Adrenal gland (tissue), 19 donors: Measurements from ENCODE around the gene AAR2. TPM values are rescaled to one million over a fixed set of nuclear protein-coding genes. Genes with fewer than 3 reads are reported as not detected.

ENCODE experiments used
- DNase-seq, 7 donors: peaks; one replicate each; pipeline ENCODE4 v3.0.0-alpha.2; 2019 to 2020
- H3K27ac ChIP-seq, 5 donors: fragments of 200-600 bp; sonication (generic) in 4 of 5; 1 replicate in 3 of 5; 2 replicates in 2 of 5; pipeline versions ENCODE4 v1.5.1 to v1.8.0; 2016 to 2020; ENCODE audit warnings: mild to moderate bottlenecking in 1 of 5
- H3K27me3 ChIP-seq: fragments of 200-600 bp; 2 replicates; pipeline ENCODE4 v1.8.0; 2021
- H3K36me3 ChIP-seq, 2 donors: fragments of 200-600 bp; replicated peaks in 1 of 2; 1 replicate in 1 of 2; 2 replicates in 1 of 2; pipeline versions ENCODE4 v1.5.1 to v1.8.0; 2018 to 2022
- H3K4me1 ChIP-seq, 2 donors: fragments of 200-600 bp; replicated peaks in 1 of 2; 1 replicate in 1 of 2; 2 replicates in 1 of 2; pipeline versions ENCODE4 v1.5.1 to v1.8.0; 2018 to 2021
- H3K4me3 ChIP-seq, 4 donors: fragments of 200-600 bp; sonication (generic) in 3 of 4; one replicate each; pipeline ENCODE4 v1.5.1; 2016 to 2018
- H3K9me3 ChIP-seq, 3 donors: fragments of 200-600 bp; sonication (generic) in 1 of 3; replicated peaks in 1 of 3; 1 replicate in 2 of 3; 2 replicates in 1 of 3; pipeline versions ENCODE4 v1.5.1 to v1.8.0; 2016 to 2021
- POLR2A ChIP-seq, 2 donors: fragments of 450-650 bp; IDR thresholded peaks; one replicate each; pipeline ENCODE4 v1.6.1; 2017; ENCODE audit warnings: antibody characterized with exemption in 2 of 2, mild to moderate bottlenecking in 2 of 2, moderate library complexity in 1 of 2
- WGBS, 4 donors: extraction: QIAGEN DNeasy Blood & Tissue Kit in 2 of 4; methylation state at CpG; one replicate each; pipeline versions ENCODE4 v1.1.5 to v1.1.7; 2013 to 2017; 5-methylcytosine and 5-hydroxymethylcytosine counted together
- intact Hi-C, 2 donors: fragments of 100-400 bp; cut with DNase I; formaldehyde crosslinking; loops; one replicate each; pipeline versions ENCODE4 v1.14.1 to v1.15.0; 2022 to 2023
- long read RNA-seq, 10 donors: library from polyadenylated mRNA in 3 of 10; unstranded in 2 of 10; stranded (forward) in 1 of 10; transcript quantifications; one replicate each; pipeline ENCODE4 v2.0.0 and lab custom pipeline, GENCODE V29; 2021 to 2026
- polyA plus RNA-seq, 3 donors: library from polyadenylated mRNA; stranded (reverse); fragments of 200-250 nt in 2 of 3; fragments of 350-450 nt in 1 of 3; fragmentation: Illumina TruSeq in 1 of 3; extraction: RNeasy Lipid Tissue Mini Kit (QIAGEN cat#74804) in 1 of 3; gene quantifications; one replicate each; pipeline ENCODE4 v1.2.3, GENCODE V29; 2013 to 2014
- total RNA-seq, 9 donors: library from RNA; depleted of rRNA in 4 of 9; stranded (reverse); fragments of >200 nt in 4 of 9; fragments of 120-200 nt in 1 of 9; fragmentation: NEBNext Ultra II Directional in 1 of 9; extraction: Animal tissue kit (Norgen Biotek cat#: 25700) in 1 of 9; gene quantifications; one replicate each; pipeline versions ENCODE4 v1.1.0 to v1.2.4, GENCODE V29; 2013 to 2023
- TF ChIP-seq, protein P1 (sequence below), 6 experiments: fragments of 450-650 bp in 4 of 6; fragments of 200-600 bp in 2 of 6; sonication (generic) in 1 of 6; IDR thresholded peaks; 1 replicate in 5 of 6; 2 replicates in 1 of 6; pipeline versions ENCODE4 v1.5.1 to v1.8.0; 2016 to 2021; ENCODE audit warnings: antibody characterized with exemption in 6 of 6, mild to moderate bottlenecking in 2 of 6, moderate library complexity in 1 of 6
- donor health status: healthy with polysubstance abuse.
- donor health status: Bipolar disorder and iron deficiency.
- donor health status: DM: yes; HTN: yes; CAD: no.
- donor health status: DM: no; HTN: no; CAD: no.
- donor health status: DM: no; HTN: no; CAD: no.
- donor health status: DM: yes; HTN: yes; CAD: no.

The AAR2 gene, protein sequence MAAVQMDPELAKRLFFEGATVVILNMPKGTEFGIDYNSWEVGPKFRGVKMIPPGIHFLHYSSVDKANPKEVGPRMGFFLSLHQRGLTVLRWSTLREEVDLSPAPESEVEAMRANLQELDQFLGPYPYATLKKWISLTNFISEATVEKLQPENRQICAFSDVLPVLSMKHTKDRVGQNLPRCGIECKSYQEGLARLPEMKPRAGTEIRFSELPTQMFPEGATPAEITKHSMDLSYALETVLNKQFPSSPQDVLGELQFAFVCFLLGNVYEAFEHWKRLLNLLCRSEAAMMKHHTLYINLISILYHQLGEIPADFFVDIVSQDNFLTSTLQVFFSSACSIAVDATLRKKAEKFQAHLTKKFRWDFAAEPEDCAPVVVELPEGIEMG
- 10 to 100 TPM; 26.2 to 50.4 (median 34.2) TPM for total RNA-seq
- polyA plus RNA-seq: 10 to 100 TPM; 11.7 to 37.9 (median 17.5) TPM
- long read RNA-seq, donor 1, transcript AAR2-201 (4 exons, 2,430 nt): major isoform, 18 of 43 reads
- long read RNA-seq, donor 1, partial matches to known transcripts: 24 of 43 reads
- long read RNA-seq, donor 1, other reads (novel, unspliced or antisense): 0 of 43 reads
- long read RNA-seq, donor 2, transcript AAR2-201 (4 exons, 2,430 nt): major isoform, 6 of 7 reads
- long read RNA-seq, donor 2, partial matches to known transcripts: 0 of 7 reads
- long read RNA-seq, donor 2, other reads (novel, unspliced or antisense): 0 of 7 reads
- long read RNA-seq, donor 3, transcript AAR2-201 (4 exons, 2,430 nt): major isoform, 13 of 14 reads
- long read RNA-seq, donor 3, partial matches to known transcripts: 0 of 14 reads
- long read RNA-seq, donor 3, other reads (novel, unspliced or antisense): 0 of 14 reads
- long read RNA-seq, donor 4, transcript AAR2-201 (4 exons, 2,430 nt): major isoform, 25 of 43 reads
- long read RNA-seq, donor 4, partial matches to known transcripts: 13 of 43 reads
- long read RNA-seq, donor 4, other reads (novel, unspliced or antisense): 4 of 43 reads
- long read RNA-seq, donor 5, transcript AAR2-201 (4 exons, 2,430 nt): major isoform, 97 of 117 reads
- long read RNA-seq, donor 5, transcript AAR2-202 (4 exons, 2,689 nt): minor isoform, 6 of 117 reads
- long read RNA-seq, donor 5, partial matches to known transcripts: 9 of 117 reads
- long read RNA-seq, donor 5, other reads (novel, unspliced or antisense): 5 of 117 reads
- long read RNA-seq, donor 6, transcript AAR2-201 (4 exons, 2,430 nt): major isoform, 13 of 21 reads
- long read RNA-seq, donor 6, partial matches to known transcripts: 7 of 21 reads
- long read RNA-seq, donor 6, other reads (novel, unspliced or antisense): 1 of 21 reads
- long read RNA-seq, donor 7, partial matches to known transcripts: 13 of 17 reads
- long read RNA-seq, donor 7, other reads (novel, unspliced or antisense): 0 of 17 reads
- long read RNA-seq, donor 8, transcript AAR2-201 (4 exons, 2,430 nt): major isoform, 23 of 41 reads
- long read RNA-seq, donor 8, partial matches to known transcripts: 18 of 41 reads
- long read RNA-seq, donor 8, other reads (novel, unspliced or antisense): 0 of 41 reads
- long read RNA-seq, donor 9, transcript AAR2-201 (4 exons, 2,430 nt): major isoform, 11 of 11 reads
- long read RNA-seq, donor 9, partial matches to known transcripts: 0 of 11 reads
- long read RNA-seq, donor 9, other reads (novel, unspliced or antisense): 0 of 11 reads
- long read RNA-seq, donor 10, transcript AAR2-201 (4 exons, 2,430 nt): major isoform, 5 of 16 reads
- long read RNA-seq, donor 10, partial matches to known transcripts: 11 of 16 reads
- long read RNA-seq, donor 10, other reads (novel, unspliced or antisense): 0 of 16 reads

DNA sequence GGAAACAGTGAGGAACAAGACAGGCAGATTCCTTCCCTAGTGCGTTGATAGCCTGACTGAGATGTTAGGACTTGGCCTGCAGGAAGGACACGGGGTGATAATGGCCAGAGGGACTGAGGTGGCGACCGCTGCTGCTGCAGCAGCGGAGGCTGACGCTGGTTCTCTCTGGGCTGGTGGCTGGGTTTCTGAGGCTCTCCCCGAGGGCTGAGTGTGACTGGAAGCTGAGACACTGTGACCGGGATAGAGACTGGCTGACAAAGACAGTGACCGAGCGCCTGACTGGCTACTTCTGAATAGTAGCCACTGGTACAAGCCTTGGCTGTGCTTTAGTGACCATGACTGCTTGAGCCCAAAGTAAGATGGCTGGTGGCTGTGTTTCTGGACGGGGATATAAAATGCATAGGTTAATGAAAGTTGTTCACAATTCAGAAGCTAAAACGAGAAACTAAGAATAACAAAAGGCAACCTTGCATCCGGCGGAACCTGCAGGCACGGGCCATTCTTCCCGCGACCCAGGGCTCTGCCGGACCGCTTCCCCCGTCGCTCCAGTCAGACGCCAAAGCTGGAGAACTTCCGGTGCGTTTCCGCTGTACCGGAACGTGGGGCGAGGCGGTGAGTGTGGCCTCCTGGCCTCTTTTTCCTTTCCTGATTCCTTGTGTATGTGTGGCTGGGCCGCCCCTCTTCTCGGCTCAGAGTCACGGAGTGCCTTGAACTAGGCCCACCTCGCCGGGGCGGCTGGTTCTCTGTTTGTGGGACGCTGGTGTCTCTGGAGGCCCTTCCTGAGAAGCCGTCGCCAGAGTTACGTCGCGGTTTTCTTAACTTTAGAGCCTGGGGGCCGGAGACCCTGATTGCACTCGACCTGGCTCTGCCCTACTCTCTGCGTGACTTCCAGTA is at the start of gene AAR2:
AAR2 (plus strand) TSS at position 587 of the 894 bp plus-strand sequence. CDS start 3,391 bp downstream, outside the sequence.
- peak within 1 kb of the TSS; percentile 28 to 76 (median 60) for H3K4me3 ChIP-seq
- H3K27me3 ChIP-seq: no peaks in the 10 kb centered on the region
- TF ChIP-seq, protein P1, sequence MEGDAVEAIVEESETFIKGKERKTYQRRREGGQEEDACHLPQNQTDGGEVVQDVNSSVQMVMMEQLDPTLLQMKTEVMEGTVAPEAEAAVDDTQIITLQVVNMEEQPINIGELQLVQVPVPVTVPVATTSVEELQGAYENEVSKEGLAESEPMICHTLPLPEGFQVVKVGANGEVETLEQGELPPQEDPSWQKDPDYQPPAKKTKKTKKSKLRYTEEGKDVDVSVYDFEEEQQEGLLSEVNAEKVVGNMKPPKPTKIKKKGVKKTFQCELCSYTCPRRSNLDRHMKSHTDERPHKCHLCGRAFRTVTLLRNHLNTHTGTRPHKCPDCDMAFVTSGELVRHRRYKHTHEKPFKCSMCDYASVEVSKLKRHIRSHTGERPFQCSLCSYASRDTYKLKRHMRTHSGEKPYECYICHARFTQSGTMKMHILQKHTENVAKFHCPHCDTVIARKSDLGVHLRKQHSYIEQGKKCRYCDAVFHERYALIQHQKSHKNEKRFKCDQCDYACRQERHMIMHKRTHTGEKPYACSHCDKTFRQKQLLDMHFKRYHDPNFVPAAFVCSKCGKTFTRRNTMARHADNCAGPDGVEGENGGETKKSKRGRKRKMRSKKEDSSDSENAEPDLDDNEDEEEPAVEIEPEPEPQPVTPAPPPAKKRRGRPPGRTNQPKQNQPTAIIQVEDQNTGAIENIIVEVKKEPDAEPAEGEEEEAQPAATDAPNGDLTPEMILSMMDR (IDR thresholded peaks at IDR 0.05): peak in 1 of 6 experiments; percentile 2
- TF ChIP-seq POLR2A (IDR thresholded peaks at IDR 0.05): peak in 1 of 2 donors; percentile 60
- peak; percentile 78 to 87 (median 82) for DNase-seq
- H3K4me1 ChIP-seq: peaks cover 15 to 29% of the 10 kb centered on the region in 2 donors
- H3K9me3 ChIP-seq: no peaks in the 10 kb centered on the region
- H3K27ac ChIP-seq: peak within 1 kb of the TSS; percentile 46 to 88 (median 79)
- intact Hi-C loops: no loop called here
- WGBS, 4 donors: 2 to 17% (median 8%) methylated on average over 24 to 44 of the region's 44 CpGs
- H3K36me3 ChIP-seq: peaks cover 0 to 13% of the 10 kb centered on the region in 2 donors

DNA sequence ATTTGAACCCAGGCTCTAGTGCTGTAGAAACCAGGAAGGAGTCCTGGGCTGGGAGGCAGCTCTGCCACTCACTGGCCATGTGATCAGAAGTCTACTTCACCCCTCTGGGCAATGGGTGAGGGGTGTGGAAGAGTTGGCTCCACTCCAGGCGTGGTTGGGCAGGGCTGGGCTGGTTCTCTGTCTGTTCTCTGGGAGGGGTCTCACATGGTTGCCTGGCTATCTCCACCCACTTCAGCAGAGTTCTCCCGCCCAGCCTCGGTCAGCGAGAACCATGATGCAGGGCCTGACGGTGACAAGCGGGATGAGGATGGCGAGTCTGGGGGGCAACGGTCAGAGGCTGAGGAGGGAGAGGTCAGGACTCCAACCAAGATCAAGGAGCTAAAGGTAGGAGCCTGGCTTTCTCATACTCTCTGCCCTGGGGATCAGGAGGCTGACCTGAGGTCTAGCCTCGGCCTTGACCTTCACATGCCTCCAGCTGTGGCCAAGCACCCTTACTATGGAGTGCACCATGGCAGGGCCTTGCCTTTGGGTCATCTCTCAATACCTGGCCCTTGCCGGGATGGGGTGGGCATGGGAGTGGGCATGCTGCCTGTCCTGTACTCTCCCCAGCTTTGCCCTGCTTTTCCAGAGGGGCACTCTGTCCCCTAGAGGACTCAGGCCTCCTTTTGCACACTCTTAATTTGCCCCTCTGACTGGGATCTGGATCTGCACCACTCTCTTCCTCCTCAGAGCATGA is 42.1 kb upstream of the AAR2 start:
- Histone ChIP-seq H3K4me1 (peaks cover 24 to 30% of the 10 kb centered on the region in 2 donors), H3K27me3 (no peaks in the 10 kb centered on the region), H3K4me3 (no peak overlapping the region), H3K27ac (peak overlapping the region in 3 of 5 donors; percentile 8 to 79 (median 35)), H3K36me3 (peaks cover 0 to 62% of the 10 kb centered on the region in 2 donors), H3K9me3 (no peaks in the 10 kb centered on the region)
- WGBS, 4 donors: 79 to 90% (median 86%) methylated on average over 7 to 10 of the region's 10 CpGs
- DNase-seq: no peak
- TF ChIP-seq POLR2A (IDR thresholded peaks at IDR 0.05): no peak
- TF ChIP-seq, protein P1 (IDR thresholded peaks at IDR 0.05): no peak
- intact Hi-C loops: loop anchor here in 1 of 2 donors (5.0 kb wide), 1 partner anchor 37 kb away; no protein-coding TSS in a partner anchor
